SU-DHL-6 (cell line): Measurements from ENCODE around the gene ANK3.

Experiments
- CTCF ChIP-seq: fragments of 200-600 bp; sonication (generic); IDR thresholded peaks from one replicate; pipeline ENCODE4 v1.5.1; 2017; ENCODE audit warnings: antibody characterized with exemption, mild to moderate bottlenecking, low read length, moderate library complexity; ENCODE audit not compliant: insufficient read depth, poor library complexity, severe bottlenecking
- EZH2phosphoT487 ChIP-seq: fragments of 200-600 bp; sonication (generic), shearing (Covaris generic); conservative IDR thresholded peaks from 2 replicates; pipeline ENCODE4 v1.6.1; 2018; ENCODE audit warnings: mild to moderate bottlenecking, antibody characterized with exemption, low read length, moderate library complexity, mixed read lengths

GRCh38 chr10:60021361-60021760 is 368.3 kb downstream of the ANK3 start:
- TF ChIP-seq CTCF (no peak), EZH2phosphoT487 (no peak)
